SJSA1 (cell line): ENCODE data around the gene FOXD4L1. TPM values are rescaled to one million over a fixed set of nuclear protein-coding genes. Genes with fewer than 3 reads are reported as not detected.
"Not testable (repeated sequence)": the region's sequence is repeated elsewhere in the genome, so short reads cannot be mapped to it uniquely, and the experiment has no call there.

Source experiments
- DNase-seq, 2 experiments: peaks; one replicate each; pipeline ENCODE4 v3.0.0-alpha.2; 2015 to 2020; ENCODE audit warnings: low spot score in 2 of 2, low read depth in 1 of 2
- H3K27ac ChIP-seq: fragments of 250-450 bp; sonication (Bioruptor Pico); 2 replicates; pipeline ENCODE4 v1.5.1; 2020; ENCODE audit warnings: mild to moderate bottlenecking, moderate library complexity
- H3K27me3 ChIP-seq: fragments of 250-450 bp; sonication (Bioruptor Pico); replicated peaks from 2 replicates; pipeline ENCODE4 v1.5.1; 2020; ENCODE audit warnings: mild to moderate bottlenecking, moderate library complexity
- H3K36me3 ChIP-seq: fragments of 250-450 bp; sonication (Bioruptor Pico); 2 replicates; pipeline ENCODE4 v1.5.1; 2020; ENCODE audit warnings: mild to moderate bottlenecking
- H3K4me1 ChIP-seq: fragments of 250-450 bp; sonication (Bioruptor Pico); replicated peaks from 2 replicates; pipeline ENCODE4 v1.6.1; 2021; ENCODE audit warnings: mild to moderate bottlenecking
- H3K4me3 ChIP-seq: fragments of 250-450 bp; sonication (Bioruptor Pico); 2 replicates; pipeline ENCODE4 v1.5.1; 2020; ENCODE audit warnings: mild to moderate bottlenecking
- H3K9me3 ChIP-seq: fragments of 250-450 bp; sonication (Bioruptor Pico); replicated peaks from 2 replicates; pipeline ENCODE4 v1.5.1; 2020; ENCODE audit warnings: mild to moderate bottlenecking
- total RNA-seq: library from RNA; depleted of rRNA; stranded (reverse); fragments of >200 nt; shearing (Covaris generic); gene quantifications from 2 replicates; pipeline ENCODE4 v1.2.3, GENCODE V29; 2014

Gene FOXD4L1
- total RNA-seq, 1 experiment from 2014 or later: not detected

DNA sequence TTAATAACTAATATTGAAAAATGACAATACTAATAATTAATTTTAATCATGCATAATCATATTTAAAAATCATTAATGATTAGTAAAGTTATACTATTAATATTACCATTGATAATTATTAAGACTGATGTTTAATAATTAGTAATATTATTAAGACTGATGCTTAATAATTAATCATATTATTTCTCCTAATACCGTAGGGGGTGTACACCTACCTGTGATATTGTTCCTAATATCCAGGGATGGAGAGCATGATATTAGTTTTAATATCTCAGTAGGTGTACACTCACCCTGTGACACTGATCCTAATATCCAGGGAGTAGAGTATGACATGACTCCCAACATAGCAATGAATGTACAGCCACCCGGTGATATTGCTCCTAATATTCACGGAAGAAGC, 12.4 kb downstream of the FOXD4L1 start:
- not testable (repeated sequence) for H3K4me1 ChIP-seq, H3K27me3 ChIP-seq, H3K9me3 ChIP-seq, H3K36me3 ChIP-seq, DNase-seq, H3K4me3 ChIP-seq, H3K27ac ChIP-seq

DNA sequence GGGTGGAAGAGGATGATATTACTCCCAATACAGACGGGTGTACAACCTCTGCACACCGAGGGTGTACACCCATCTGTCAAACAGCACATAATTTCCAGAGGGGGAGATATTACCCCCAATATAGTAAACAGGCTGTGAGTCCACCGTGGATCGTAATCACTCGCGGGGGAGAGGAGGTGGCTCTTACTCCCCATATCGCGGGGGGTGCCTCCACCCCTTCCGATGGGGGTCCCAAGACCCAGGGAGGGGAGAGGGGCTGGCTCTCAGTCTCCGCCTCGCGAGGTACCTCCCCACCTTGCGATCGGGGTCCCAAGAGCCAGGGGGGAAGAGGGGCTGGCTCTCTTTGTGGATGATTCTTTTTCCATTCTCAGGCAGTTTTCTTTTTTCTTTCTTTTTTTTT, 13.4 kb downstream of the FOXD4L1 start:
- not testable (repeated sequence) for DNase-seq, H3K27ac ChIP-seq, H3K4me3 ChIP-seq, H3K9me3 ChIP-seq, H3K4me1 ChIP-seq, H3K36me3 ChIP-seq, H3K27me3 ChIP-seq

DNA sequence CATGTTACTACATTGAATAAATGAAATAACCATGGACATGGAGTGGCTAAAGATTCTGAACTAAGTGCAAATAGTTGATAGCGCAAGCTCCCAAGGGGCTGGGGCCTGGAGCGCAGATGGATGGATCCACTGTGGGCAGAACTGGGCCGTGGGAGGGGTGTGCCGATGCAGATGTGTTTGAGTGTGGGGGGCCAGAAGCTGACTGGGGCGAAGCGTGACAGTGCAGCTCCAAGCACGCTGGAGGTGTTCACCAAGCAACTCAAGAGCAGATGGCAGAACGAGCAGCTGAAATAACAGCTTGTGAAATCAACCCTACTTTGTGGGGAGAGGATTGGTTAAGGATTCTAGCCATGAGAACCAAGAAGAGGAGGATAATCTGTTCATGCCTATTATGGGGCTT, 17.0 kb downstream of the FOXD4L1 start:
- H3K9me3 ChIP-seq, DNase-seq, H3K27me3 ChIP-seq, H3K27ac ChIP-seq, H3K36me3 ChIP-seq, H3K4me1 ChIP-seq, H3K4me3 ChIP-seq: not testable (repeated sequence)

DNA sequence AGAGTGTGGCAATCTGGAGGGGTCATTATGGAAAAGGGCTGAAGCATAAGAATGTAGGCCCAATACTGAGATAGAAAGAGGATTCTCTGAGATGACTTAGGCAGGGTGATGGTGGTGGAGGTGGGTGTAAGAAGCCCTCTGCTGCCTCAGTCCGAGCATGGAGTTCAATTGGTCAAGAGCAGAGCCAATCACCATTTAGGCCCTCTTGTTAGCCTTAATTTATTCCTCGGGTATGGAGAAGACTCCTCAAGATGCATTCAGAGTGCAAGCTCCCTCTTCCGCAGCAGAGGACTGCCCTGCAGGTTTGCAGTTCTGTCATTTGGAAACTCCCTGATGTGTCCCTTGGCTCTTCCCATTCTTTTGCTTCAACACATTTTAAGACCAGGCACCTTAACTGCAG, 17.5 kb downstream of the FOXD4L1 start:
- not testable (repeated sequence) for H3K36me3 ChIP-seq, H3K27me3 ChIP-seq, H3K4me3 ChIP-seq, H3K27ac ChIP-seq, H3K9me3 ChIP-seq, DNase-seq, H3K4me1 ChIP-seq

DNA sequence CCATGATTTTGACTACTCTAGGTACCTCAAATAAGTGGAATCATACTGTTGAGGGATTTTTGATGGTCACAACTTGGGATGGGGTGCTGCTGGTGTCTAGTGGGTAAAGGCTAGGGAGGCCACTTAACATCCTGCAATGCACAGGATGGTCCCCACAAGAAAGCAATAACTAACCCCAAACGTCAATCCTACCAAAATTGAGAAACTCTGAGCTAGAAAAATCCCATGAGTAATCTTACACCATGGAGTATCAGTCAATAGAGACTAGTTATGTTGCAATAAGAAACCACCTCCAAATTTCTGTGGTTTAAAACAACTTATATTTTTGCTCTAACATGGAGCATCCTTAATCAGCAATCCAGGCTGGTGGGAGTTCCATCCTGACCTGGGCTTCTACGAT, 18.6 kb downstream of the FOXD4L1 start:
- not testable (repeated sequence) for H3K27ac ChIP-seq, H3K4me3 ChIP-seq, H3K27me3 ChIP-seq, DNase-seq, H3K4me1 ChIP-seq, H3K9me3 ChIP-seq, H3K36me3 ChIP-seq

DNA sequence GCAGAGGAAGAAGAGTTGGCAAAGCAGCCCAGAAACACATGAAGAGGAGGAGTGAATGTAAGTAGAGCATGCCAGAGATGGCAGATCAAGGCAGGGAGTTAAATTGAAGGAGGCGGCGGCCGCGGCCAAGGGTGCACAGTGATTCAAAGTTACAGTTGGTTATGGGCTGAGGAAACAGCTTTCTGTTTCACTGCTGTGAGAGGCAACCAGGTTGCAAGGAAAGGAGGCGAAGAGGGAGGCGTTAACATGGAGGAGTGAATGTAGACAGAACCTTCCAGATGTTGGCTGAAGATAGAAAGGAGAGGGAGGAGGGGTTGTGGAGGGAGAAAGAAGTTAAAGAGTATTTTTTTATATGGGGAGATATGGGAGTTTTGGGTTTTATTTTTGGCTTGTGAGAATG, 22.4 kb downstream of the FOXD4L1 start:
- not testable (repeated sequence) for H3K9me3 ChIP-seq, H3K27me3 ChIP-seq, H3K4me1 ChIP-seq, H3K27ac ChIP-seq, DNase-seq, H3K36me3 ChIP-seq, H3K4me3 ChIP-seq

DNA sequence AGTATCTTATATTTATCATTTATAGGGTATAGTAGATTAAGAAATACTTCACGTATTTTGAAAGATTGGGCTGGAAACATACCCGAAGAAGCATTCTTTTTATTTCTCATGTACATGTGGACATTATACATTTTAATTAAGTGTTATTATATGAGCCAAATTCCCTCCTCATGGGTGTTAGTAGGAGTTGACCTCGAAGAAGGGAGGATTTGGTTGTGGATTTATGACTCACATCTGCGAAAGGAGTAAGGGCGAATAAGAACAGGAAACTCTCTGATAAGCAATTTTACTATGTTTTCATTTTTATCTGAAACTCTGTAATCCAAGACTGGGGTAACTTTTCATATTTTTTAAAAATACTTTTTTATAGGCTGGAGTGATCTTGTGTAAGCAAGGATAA, 23.0 kb downstream of the FOXD4L1 start:
- not testable (repeated sequence) for H3K36me3 ChIP-seq, H3K9me3 ChIP-seq, H3K27me3 ChIP-seq, H3K4me1 ChIP-seq, DNase-seq, H3K27ac ChIP-seq, H3K4me3 ChIP-seq

DNA sequence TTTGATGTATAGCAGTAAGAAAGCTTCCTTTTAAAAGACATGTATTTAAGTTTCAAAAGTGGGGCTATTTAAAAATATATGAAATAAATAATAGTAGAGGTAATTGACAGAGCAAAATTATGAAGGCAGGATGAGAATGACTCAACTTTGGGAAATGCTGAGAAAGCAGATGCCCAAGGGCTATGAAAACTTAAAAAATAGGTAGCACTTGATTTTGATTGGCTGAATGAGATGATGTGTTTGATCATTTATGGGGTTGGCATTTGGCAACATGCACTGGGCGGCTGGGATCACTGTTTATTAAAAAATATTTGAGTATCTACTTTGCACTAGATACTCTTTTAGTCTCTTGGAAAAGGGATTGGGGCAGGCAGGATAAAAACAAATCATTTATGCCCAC, 26.5 kb downstream of the FOXD4L1 start:
- H3K9me3 ChIP-seq, H3K27ac ChIP-seq, H3K36me3 ChIP-seq, H3K4me3 ChIP-seq, DNase-seq, H3K4me1 ChIP-seq, H3K27me3 ChIP-seq: not testable (repeated sequence)

DNA sequence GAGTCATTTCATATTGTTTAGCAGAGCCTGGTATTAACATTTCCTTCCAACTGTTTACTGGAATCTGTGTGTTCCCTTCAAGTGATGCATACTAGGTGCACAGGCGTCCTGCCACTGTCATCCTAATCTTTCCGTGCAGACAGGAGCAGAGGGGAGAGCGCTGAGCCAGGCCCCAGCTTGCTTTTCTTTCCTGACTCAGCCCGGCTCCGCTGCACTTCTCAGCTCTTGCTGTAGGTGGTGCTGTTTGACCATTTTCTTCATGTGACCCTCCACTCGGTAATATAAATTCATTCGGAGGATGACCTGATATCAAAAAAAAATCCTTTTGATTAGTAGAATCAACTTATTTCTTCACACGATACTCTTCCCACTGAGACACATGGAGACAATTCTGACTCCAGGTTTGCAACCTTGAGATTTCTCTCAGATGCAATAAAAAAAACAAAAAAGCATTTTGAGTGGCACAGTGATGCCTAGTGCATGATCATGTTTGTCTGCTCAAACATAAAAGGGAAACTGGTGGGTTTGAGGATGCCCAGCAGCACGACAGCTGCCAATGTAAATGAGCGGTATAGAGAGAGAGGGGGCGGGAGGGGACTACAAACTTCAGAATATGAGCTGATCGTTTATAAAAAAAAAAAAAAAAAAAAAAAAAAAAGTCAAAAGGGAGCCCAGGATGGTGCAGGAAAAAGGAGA, 29.0 kb downstream of the FOXD4L1 start:
- not testable (repeated sequence) for DNase-seq

DNA sequence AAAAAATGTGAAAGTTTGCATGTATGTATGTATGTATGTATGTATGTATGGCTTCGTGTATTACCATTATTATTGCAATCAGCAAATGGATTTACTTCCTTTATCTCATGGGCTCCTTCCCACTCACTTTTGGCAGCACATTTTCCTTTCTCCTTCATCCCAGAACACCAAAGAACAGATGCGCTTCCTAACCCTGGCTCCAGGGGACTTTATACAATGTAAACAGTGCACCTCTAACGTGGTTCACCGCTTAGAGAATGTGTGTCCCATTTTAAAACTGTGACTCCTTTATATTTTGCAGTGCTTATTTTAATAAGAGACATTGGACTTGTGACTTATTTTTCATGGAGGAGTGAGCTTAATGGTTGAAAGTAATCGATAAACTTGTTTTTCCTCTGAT, 29.7 kb downstream of the FOXD4L1 start:
- not testable (repeated sequence) for H3K4me1 ChIP-seq, H3K27me3 ChIP-seq, H3K36me3 ChIP-seq, H3K4me3 ChIP-seq, H3K27ac ChIP-seq, DNase-seq, H3K9me3 ChIP-seq

More for the DNA sequence above, 29.0 kb downstream of the FOXD4L1 start:
- H3K27me3 ChIP-seq, H3K9me3 ChIP-seq, H3K4me1 ChIP-seq, H3K27ac ChIP-seq, H3K36me3 ChIP-seq, H3K4me3 ChIP-seq: not testable (repeated sequence)

DNA sequence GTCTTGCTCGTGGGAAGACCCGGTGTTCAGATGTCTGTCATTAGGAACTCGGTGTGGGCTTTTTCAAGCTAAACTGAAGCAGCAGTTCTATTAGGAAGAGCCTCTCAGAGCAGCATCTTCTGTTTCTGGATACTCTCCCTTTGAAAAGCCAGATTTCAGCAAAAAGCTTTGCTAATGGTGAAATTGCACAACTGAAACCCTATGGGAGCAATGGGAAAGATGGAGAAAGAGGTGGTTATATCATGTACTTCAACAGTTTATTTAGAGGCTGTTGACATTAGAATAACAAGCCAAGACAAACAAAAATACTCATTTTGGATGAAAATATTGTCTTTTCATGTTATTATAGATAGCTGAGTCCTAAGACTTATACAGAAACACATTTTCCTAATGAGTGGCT, 30.4 kb downstream of the FOXD4L1 start:
- not testable (repeated sequence) for H3K4me1 ChIP-seq, H3K36me3 ChIP-seq, H3K27me3 ChIP-seq, DNase-seq, H3K9me3 ChIP-seq, H3K4me3 ChIP-seq, H3K27ac ChIP-seq

DNA sequence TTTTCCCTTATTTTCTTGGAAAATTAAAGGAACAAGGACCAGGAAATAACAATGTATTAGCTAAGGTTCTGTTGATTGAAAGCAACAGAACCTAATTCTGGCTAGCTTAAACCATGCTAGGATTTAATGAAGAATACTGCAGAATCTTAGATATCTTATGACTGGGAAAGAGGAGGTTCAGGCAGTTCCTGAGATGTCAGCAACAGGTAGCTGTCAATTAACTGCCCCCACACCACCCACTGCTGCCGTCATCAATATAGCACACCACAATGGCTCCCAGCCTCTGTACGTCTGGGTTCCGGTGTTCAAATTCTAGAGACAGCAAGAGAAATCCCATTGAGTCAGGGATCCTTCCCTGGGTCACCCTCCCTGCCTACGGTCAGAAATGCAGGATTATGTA, 34.5 kb downstream of the FOXD4L1 start:
- not testable (repeated sequence) for H3K27me3 ChIP-seq, H3K4me3 ChIP-seq, H3K4me1 ChIP-seq, H3K9me3 ChIP-seq, H3K36me3 ChIP-seq, DNase-seq, H3K27ac ChIP-seq

DNA sequence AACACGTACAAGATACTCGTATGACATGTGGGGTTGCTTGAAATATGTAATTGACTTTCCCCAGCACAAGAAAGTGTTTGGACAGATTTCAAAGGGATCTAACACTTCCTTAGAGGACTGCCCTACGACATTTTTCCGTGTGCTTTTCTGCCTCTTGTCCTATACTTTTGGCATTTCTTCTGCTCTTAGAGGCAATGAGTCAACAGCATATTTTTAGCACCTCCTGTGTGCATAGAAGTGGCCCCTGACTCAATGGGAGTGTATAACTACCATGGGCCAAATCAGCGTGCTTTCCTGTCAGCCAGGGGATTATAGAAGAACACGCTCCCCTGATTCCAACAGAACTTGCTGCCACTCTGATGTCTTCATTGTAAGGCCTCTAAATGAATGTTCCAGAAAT, 38.1 kb downstream of the FOXD4L1 start:
- not testable (repeated sequence) for H3K9me3 ChIP-seq, H3K4me3 ChIP-seq, H3K27me3 ChIP-seq, H3K27ac ChIP-seq, H3K36me3 ChIP-seq, H3K4me1 ChIP-seq, DNase-seq

DNA sequence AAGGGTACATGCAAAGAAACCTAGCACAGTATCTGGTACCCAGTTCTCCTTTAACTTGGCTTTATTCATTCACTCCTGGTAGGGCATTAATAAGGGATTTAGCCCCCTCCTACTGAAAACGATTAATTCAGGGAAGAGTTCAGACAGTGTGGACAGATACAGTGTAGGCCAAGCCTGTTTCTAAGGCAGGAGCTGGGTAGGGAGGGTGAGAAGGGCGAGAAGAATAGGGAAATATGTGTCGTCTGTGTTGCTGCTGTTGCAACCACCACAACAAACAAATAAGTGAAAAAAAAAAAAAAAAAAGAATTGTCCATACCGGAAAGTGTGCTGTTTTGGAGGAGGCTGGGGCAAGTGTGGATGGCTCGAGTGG, 42.4 kb downstream of the FOXD4L1 start:
- not testable (repeated sequence) for DNase-seq, H3K36me3 ChIP-seq, H3K9me3 ChIP-seq, H3K27ac ChIP-seq, H3K4me1 ChIP-seq, H3K27me3 ChIP-seq, H3K4me3 ChIP-seq

DNA sequence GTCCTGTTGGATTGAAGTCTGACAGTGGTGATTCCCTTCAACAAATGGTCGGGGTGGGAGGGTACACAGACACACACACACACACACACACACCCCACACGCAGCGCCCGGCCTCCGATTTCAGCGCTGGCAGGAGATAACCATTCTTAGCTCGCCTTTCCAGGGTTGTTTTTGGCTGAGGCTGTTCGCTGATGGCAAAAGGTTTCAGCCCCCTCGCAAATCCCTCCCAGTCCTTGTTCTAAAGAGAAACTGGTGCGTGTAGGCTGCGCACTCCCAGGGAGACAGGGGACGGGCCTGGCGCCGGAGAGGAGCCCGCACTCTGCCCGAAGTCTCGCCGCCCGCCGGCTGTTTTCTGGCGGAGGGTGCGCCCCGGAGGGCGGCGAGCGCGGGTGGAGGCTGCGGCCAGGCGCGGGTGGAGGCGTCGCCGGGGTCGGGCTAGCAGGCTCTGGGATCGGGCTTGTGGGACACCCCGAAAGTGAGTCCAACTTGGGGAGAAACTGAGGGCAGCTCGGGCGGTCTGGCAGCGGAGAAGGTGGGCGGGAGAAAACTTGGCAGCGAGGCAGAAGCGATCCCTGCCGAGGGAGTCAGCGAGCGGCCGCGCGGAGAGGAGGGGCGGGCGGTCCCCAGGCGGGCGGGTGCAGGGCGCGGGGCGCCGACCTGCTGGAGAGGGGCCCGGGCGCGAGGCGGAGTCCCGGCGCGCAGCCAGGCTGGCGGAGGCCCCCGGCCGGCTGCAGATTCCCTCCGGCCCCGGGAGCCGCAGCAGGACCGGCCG, 42.9 kb downstream of the FOXD4L1 start:
- peak; percentile 5 to 40 for DNase-seq
- not testable (repeated sequence) for H3K27me3 ChIP-seq, H3K9me3 ChIP-seq, H3K4me1 ChIP-seq, H3K27ac ChIP-seq, H3K36me3 ChIP-seq
- H3K4me3 ChIP-seq: 0 out of 2 replicates have a peak overlapping the region, but pooled peaks have one; percentile 6
